ENCODE data around the gene ACVR1.
"Not testable (repeated sequence)": the region's sequence is repeated elsewhere in the genome, so short reads cannot be mapped to it uniquely, and the experiment has no call there.

ACVR1 gene

GRCh38 chr2:157756447-157756846, 119.7 kb downstream of the ACVR1 start:
- DNase-seq (ENCODE audit: low spot score) = not testable (repeated sequence)

- no peak for DNase-seq (ENCODE audit: low spot score)
Measured at GRCh38 chr2:157751462-157752058, 124.6 kb downstream of the ACVR1 start.

- DNase-seq (ENCODE audit: low spot score) = no peak
Measured at GRCh38 chr2:157749684-157750083, 126.4 kb downstream of the ACVR1 start.

DNA sequence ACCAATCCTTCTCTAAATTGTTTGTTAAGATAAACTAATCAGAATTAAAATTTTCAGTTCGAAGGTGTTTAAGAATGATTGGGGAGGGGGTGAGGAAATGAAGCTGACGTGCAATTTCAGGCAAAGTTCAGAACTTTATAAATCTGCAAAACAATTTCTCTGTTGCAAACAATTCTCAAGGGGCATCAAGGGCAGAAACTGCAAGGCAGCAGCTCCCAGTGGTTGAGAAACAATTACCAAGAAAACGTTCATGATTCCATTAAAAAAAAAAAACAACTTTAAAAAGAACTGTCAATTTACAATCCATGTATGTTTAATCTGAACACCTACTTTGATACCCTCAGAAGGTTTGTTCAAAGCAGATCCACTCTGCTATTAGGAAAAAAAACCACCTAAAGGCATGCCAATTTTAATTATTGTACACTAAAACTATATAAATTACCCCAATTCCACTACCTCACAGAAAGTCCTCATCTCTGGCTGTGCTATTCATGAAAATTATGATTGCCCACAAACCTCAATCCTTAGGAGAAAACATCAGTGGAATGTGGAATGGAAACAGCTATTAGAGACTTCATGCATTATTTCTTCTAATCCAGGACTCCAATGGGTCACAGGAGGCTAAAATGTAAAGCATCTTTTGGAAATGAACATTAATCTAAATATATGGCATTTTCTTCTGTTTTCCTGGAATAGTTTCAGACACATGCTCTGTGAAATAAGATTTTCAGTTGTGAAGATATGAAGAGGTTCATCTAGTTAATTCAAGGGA, 127.6 kb downstream of the ACVR1 start:
- no peak for DNase-seq (ENCODE audit: low spot score)

DNA sequence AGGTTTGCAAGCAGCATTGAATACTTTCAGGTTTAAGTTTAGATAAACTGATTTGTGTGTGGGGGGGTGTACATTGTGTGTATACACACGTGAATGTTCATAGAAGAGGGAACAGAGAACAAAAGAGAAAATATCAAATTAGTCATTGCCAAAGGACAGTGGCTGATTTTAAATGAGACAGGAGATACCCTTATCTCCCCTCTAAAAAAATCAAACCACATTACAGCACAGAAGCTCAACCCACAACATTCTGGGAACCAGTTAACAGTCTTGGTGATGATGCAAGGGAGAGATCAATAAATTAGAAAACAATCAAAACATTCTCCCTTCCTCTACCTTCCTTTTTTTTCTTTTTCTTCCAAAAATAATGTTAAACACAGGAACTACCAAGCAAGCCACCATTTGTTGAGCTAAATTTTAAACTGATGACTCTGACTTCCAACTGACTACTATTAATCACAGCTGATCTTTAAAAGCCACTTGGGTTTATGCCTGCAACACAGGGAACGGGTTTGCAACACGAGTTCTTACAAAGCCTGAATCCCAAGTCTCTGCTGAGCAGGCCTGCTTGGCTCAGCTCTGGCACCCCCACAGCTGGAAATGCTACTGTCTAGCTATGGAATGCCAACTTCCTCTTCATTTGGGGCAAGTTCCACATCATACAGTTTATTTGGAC, 128.3 kb downstream of the ACVR1 start:
- DNase-seq (ENCODE audit: low spot score) = no peak

DNA sequence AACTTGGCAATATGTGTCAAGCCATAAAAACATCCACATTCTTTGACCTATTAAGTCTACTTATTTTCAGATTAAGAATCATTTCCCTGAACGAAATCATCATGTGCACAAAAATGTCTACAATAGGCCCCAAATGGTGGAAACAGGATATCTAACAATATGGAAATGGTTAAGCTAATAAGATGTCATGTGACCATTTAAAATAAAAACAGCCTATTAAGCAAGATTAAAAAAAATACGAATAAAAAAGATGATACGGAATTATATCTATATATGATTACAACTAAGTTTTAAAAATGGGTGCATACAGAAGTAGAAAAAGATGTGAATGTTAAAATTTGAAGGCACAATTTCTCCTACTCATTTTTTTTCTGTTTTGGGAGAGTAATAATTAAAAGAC, 128.8 kb downstream of the ACVR1 start:
- DNase-seq (ENCODE audit: low spot score) = no peak

DNA sequence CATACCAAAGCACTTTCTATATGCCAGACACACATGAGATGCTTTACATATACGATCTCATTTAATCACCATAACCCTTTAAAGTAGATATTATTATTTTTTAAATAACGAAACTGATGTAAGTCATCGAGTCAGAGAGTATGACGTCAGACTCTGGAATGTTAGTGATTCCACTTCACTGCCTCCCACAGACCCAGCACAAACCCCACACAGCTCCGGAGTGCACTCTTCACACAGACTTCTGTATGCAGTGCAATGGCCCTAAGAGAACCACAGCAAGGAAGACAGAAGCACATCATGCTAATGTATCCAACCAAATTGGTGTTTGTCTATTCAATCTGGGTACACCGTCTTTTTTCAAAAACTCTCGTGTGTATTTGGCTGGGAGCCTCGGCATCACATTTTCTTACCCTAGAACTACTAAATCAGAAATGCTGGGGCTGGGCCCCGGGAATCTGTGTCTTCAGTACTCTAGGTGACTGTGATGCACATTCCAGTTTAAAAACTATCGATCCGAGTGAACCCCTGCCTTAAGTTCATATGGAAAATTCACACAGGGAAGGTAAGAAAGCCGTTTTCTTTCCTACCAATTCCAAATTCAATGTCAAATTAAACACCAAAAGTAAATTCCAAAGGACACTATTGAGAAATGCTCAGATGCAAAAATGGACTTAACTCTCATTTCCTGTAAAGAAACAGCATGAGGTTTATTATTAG, 129.7 kb downstream of the ACVR1 start:
- DNase-seq (ENCODE audit: low spot score) = no peak

DNA sequence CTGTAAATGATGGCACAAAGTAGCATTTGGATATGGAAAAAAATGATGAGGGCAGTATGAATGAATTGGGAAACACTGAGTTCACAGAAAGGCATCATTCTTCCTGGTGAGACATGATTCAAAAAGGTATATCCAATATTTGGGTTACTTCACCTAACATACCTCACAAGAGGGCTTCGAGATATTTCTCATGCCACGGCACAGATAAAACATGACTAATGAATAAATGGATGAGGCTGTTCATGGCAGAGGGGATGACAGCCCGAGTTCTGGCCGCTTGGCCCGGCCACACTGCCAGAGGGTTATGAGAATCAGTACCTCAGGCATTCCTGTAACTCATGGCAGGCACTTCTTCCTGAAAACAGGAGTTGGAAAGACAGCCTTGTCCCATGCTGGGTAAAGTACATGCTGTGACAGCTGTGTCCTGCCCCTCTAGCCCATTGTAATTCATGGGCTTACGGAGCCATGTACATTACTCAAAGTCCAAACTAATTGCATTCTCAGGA, 131.5 kb downstream of the ACVR1 start:
- DNase-seq (ENCODE audit: low spot score) = no peak

- DNase-seq (ENCODE audit: low spot score) = no peak
Measured at GRCh38 chr2:157743051-157743450, 133.1 kb downstream of the ACVR1 start.

DNA sequence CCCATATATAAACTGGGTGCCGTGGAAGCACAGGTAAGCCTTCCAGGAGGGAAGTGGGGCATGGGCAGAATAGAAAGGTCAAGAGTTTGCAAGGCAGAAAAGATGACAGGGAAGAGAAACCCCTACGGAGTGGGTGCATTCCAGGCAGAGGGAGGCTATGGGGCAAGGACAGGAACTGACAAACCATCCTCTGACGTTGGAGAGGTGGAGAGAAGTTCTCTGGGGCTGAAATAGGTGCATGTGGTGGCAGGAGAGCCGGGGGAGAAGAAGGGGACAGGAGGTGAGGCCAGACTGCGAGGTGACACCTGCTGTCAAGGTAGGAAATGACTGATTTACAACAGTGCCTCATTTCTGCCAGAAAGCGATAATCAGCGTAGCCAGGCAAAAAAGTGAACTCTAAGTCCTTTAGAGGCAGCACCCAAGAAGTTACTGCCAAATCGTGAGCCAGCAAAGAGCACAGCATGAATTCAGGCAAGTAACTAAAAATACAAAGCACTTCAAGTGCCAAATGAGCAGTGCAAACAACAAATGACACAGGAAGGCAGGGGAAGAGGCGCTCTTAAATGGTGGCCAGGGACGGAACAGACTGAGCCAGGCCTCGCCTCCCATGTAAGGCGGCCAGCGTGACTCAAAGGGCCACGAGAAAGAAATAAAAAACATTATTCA, 134.2 kb downstream of the ACVR1 start:
- DNase-seq (ENCODE audit: low spot score) = no peak

DNA sequence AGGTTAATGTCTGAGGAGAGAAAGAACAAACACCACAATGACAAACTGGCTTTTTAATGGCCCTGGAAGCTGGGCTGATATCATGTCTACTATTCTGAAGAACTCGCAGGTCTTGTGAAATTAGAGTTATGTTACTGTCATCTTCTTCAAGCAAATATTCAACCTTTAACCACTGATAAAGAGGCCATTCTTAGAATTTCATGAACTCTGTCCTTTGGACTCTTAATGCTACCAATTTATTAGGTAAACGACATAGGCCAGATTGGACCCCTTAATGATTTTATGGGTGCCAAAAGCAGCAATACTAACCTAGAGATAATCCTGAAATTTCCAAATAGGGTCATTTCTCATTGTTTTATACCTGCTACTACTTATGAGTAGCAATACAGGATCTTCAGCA, 138.5 kb downstream of the ACVR1 start:
- DNase-seq (ENCODE audit: low spot score) = no peak

DNA sequence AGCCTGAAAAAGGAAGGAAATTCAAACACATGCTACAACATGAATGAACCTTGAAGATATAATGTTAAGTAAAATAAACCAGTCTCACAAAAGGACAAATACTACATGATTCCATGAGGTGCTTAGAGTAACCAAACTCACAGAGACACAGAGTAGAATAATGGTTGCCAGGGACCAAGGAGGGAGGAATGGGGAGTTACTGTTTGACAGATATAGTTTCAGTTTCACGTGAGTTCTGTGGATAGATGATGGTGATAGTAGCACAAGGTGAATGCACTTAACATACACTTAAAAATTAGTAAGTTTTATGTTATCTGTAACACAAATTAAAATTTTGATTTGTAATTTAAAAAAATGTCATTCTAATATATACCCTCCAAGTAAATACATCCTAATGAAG, 140.6 kb downstream of the ACVR1 start:
- no peak for DNase-seq (ENCODE audit: low spot score)

- DNase-seq (ENCODE audit: low spot score) = no peak
Measured at GRCh38 chr2:157733263-157733662, 142.9 kb downstream of the ACVR1 start.

DNA sequence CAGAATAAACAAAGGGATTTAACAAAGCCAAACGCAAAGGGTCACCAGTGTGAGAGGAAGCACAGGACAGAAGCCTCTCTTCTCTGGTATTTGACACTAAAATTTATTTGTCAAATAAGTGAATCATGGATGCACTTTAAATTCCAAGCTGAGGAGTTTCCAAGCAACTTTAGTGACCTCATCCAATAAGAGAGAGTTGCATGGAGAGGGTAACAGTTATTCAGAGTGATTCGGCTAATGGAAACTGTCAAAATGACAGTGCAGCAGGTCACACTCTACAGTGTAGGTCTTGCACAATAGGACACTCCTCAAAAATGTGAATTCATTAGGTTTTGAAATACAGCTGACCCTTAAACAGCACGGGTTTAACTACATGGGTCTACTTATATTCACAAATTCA, 143.5 kb downstream of the ACVR1 start:
- no peak for DNase-seq (ENCODE audit: low spot score)

- no peak for DNase-seq (ENCODE audit: low spot score)
Measured at GRCh38 chr2:157727693-157728092, 148.4 kb downstream of the ACVR1 start.

- DNase-seq (ENCODE audit: low spot score) = no peak
Measured at GRCh38 chr2:157726946-157727345, 149.2 kb downstream of the ACVR1 start.

DNA sequence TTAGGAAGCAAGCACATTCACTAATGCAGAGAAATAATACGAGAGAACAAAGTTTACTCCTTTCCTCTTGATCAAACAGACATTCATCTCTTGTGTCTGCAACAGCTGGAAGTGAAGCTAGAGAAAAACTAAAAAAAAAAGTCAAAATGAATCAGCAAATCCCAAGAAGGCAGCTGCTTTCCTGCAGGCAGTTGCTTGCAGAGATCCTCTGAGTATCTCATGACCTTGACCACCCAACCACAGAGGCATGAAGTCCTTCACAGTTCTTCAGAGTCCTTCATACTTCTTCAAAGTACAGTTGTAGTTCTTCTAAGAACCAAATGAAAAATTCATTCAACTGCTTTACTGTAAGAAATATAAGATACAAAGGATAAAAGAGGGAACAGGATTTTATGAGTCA, 150.3 kb downstream of the ACVR1 start:
- DNase-seq (ENCODE audit: low spot score) = no peak

DNA sequence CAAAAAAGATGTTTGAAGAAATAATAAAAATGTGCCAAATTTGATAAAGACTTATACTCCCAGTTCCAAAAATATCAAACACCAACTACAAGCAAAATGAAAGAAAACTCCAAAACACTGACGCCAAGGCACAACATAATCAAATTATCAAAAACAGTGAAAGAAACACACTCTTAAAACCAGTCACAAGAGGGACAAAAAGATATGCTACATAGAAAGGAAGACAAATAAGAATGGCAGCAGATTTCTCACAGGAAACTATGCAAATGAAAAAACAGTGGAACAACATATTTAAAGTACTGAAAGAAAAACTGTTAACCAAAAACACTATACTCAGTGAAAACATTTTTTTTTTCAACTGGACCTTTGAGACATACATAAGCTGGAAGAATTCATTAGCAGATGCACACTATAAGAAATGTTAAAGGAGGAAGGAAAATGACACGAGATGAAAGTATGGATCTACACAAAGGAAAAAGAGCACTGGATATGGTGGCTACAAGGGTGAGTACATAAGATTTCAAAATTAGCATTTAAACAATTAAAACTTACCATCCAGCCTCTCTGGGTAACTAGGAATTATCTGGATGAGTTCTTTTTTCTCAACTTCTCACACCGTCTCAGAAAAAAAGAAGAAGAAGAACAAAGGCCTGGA, 153.4 kb downstream of the ACVR1 start:
- DNase-seq (ENCODE audit: low spot score) = no peak

GRCh38 chr2:157720504-157720903, 155.6 kb downstream of the ACVR1 start:
- DNase-seq (ENCODE audit: low spot score) = no peak

DNA sequence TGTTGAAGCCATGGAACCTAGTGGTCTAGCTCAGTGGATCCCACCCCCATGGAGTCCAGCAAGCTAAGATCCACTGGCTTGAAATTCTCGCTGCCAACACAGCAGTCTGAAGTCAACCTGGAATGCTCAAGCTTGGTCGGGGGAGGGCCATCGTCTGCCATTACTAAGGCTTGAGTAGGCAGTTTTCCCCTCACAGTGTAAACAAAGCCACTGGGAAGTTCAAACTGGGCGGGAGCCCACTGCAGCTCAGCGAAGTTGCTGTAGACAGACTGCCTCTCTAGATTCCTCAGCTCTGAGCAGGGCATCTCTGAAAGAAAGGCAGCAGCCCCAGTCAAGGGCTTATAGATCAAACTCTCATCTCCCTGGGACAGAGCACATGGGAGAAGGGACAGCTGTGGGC, 171.5 kb downstream of the ACVR1 start:
- DNase-seq (ENCODE audit: low spot score) = not testable (repeated sequence)

DNA sequence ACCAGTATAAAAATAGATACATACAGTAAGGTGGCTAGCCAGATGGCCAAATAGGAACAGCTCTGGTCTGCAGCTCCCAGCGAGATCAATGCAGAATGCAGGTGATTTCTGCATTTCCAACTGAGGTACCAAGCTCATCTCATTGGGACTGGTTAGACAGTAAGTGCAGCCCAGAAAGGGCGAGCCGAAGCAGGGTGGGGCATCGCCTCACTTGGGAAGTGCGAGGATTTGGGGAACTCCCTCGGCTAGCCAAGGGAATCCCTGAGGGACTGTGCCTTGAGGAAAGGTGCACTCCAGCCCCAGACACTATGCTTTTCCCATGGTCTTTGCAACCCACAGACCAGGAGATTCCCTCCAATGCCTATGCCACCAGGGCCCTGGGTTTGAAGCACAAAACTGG, 172.0 kb downstream of the ACVR1 start:
- not testable (repeated sequence) for DNase-seq (ENCODE audit: low spot score)
